GM06990 (cell line): ENCODE data around the gene FAM120B.

Experiments
- DNase-seq: peaks from one replicate; pipeline ENCODE4 v3.0.0-alpha.2; 2011; ENCODE audit not compliant: insufficient read length; ENCODE audit errors: extremely low read depth
- H3K27me3 ChIP-seq: replicated peaks from 2 replicates; pipeline ENCODE4 v1.6.0; 2011; ENCODE audit warnings: low read length; ENCODE audit not compliant: control insufficient read depth, insufficient read depth
- H3K36me3 ChIP-seq: 2 replicates; pipeline ENCODE4 v1.5.1; 2011; ENCODE audit warnings: low read length; ENCODE audit not compliant: control insufficient read depth, insufficient read depth
- H3K4me3 ChIP-seq: replicated peaks from 2 replicates; pipeline ENCODE4 v1.5.1; 2011; ENCODE audit warnings: low read depth, mild to moderate bottlenecking, control low read depth, low read length
- CTCF ChIP-seq: IDR thresholded peaks from 2 replicates; pipeline ENCODE4 v1.5.1; 2011; ENCODE audit warnings: low read length, control low read depth, mild to moderate bottlenecking, inconsistent platforms; ENCODE audit not compliant: insufficient read depth, poor library complexity, severe bottlenecking

FAM120B gene

GRCh38 chr6:170307080-170307545, 555 bp downstream of the FAM120B start:
- peak overlapping the region; percentile 98 for H3K4me3 ChIP-seq
- TF ChIP-seq CTCF, result no peak
- no peak for DNase-seq
- no peaks in the 10 kb centered on the region for H3K27me3 ChIP-seq
- peaks cover 1% of the 10 kb centered on the region; the same call in 1 of the 2 replicates for H3K36me3 ChIP-seq

- no peak overlapping the region for H3K4me3 ChIP-seq
Measured at GRCh38 chr6:170308761-170309160, 2.2 kb downstream of the FAM120B start.

GRCh38 chr6:170311696-170312095, 5.1 kb downstream of the FAM120B start:
- Histone ChIP-seq H3K36me3 (peaks cover 4% of the 10 kb centered on the region), H3K4me3 (no peak overlapping the region)
- no peak for DNase-seq

More at GRCh38 chr6:170308761-170309160, 2.2 kb downstream of the FAM120B start:
- TF ChIP-seq CTCF, result no peak
- H3K36me3 ChIP-seq, result peaks cover 1% of the 10 kb centered on the region; the same call in 1 of the 2 replicates
- no peak for DNase-seq
- H3K27me3 ChIP-seq, result no peaks in the 10 kb centered on the region

GRCh38 chr6:170312876-170313275, 6.3 kb downstream of the FAM120B start:
- peaks cover 8% of the 10 kb centered on the region for H3K36me3 ChIP-seq
- no peaks in the 10 kb centered on the region for H3K27me3 ChIP-seq
- no peak for DNase-seq
- H3K4me3 ChIP-seq, result no peak overlapping the region
- no peak for TF ChIP-seq CTCF

More at GRCh38 chr6:170311696-170312095, 5.1 kb downstream of the FAM120B start:
- no peaks in the 10 kb centered on the region for H3K27me3 ChIP-seq
- no peak for TF ChIP-seq CTCF

GRCh38 chr6:170313716-170314295, 7.2 kb downstream of the FAM120B start:
- no peak for DNase-seq
- H3K36me3 ChIP-seq, result peaks cover 8% of the 10 kb centered on the region
- H3K27me3 ChIP-seq, result no peaks in the 10 kb centered on the region
- no peak for TF ChIP-seq CTCF
- no peak overlapping the region for H3K4me3 ChIP-seq

GRCh38 chr6:170314983-170315382, 8.4 kb downstream of the FAM120B start:
- Histone ChIP-seq H3K4me3 (no peak overlapping the region), H3K27me3 (no peaks in the 10 kb centered on the region), H3K36me3 (peaks cover 8% of the 10 kb centered on the region)
- no peak for TF ChIP-seq CTCF
- no peak for DNase-seq
